Mesenchymal stem cell (in vitro differentiated cells and primary cell): ENCODE data around the gene CCL22.

Experiments
- DNase-seq: peaks from one replicate; pipeline ENCODE4 v3.0.0-alpha.2; 2013
- H2AFZ ChIP-seq: one replicate; pipeline ENCODE4 v1.6.1; 2013; ENCODE audit warnings: low read depth, mild to moderate bottlenecking, control low read depth, inconsistent platforms, low read length, moderate library complexity
- H2AK5ac ChIP-seq: 2 replicates; pipeline ENCODE4 v1.6.1; 2013; ENCODE audit warnings: low read length, moderate library complexity, mild to moderate bottlenecking, inconsistent platforms; ENCODE audit not compliant: severe bottlenecking
- H2BK120ac ChIP-seq: one replicate; pipeline ENCODE4 v1.6.1; 2013; ENCODE audit warnings: low read depth, mild to moderate bottlenecking, inconsistent platforms, low read length, moderate library complexity
- H2BK12ac ChIP-seq, 2 experiments: one replicate each; pipeline ENCODE4 v1.6.1; 2013; ENCODE audit warnings: inconsistent platforms in 2 of 2, low read length in 2 of 2, mild to moderate bottlenecking in 2 of 2, moderate library complexity in 2 of 2, control low read depth in 1 of 2
- H2BK15ac ChIP-seq: one replicate; pipeline ENCODE4 v1.6.1; 2013; ENCODE audit warnings: mild to moderate bottlenecking, low read depth, inconsistent platforms; ENCODE audit not compliant: poor library complexity, severe bottlenecking
- H2BK5ac ChIP-seq: 2 replicates; pipeline ENCODE4 v1.6.1; 2013; ENCODE audit warnings: low read depth, mild to moderate bottlenecking, low read length, control low read depth, inconsistent platforms; ENCODE audit not compliant: poor library complexity, severe bottlenecking
- H3K14ac ChIP-seq, 2 experiments: one replicate each; pipeline ENCODE4 v1.6.1; 2013; ENCODE audit warnings: inconsistent platforms in 2 of 2, low read length in 2 of 2, control low read depth in 1 of 2, mild to moderate bottlenecking in 1 of 2, moderate library complexity in 1 of 2
- H3K18ac ChIP-seq, 2 experiments: one replicate each; pipeline ENCODE4 v1.6.1; 2013; ENCODE audit warnings: inconsistent platforms in 2 of 2, low read length in 2 of 2, control low read depth in 1 of 2, low read depth in 1 of 2, mild to moderate bottlenecking in 1 of 2
- H3K23ac ChIP-seq, 2 experiments: one replicate each; pipeline ENCODE4 v1.6.1; 2013; ENCODE audit warnings: inconsistent platforms in 2 of 2, low read length in 2 of 2, mild to moderate bottlenecking in 2 of 2, moderate library complexity in 2 of 2, control low read depth in 1 of 2
- H3K27ac ChIP-seq: 2 replicates; pipeline ENCODE4 v1.5.1; 2013; ENCODE audit warnings: mild to moderate bottlenecking, moderate library complexity, low read length, control low read depth, inconsistent platforms; ENCODE audit not compliant: poor library complexity, severe bottlenecking
- H3K27me3 ChIP-seq, 2 experiments: 2 replicates each; pipeline versions ENCODE4 v1.6.1 to v1.7.0; 2013; ENCODE audit warnings: low read length in 2 of 2, mild to moderate bottlenecking in 2 of 2, moderate library complexity in 2 of 2, control low read depth in 1 of 2, inconsistent platforms in 1 of 2; ENCODE audit not compliant: control insufficient read depth in 1 of 2, insufficient read depth in 1 of 2
- H3K36me3 ChIP-seq, 2 experiments: 2 replicates each; pipeline versions ENCODE4 v1.6.1 to v1.7.0; 2013; ENCODE audit warnings: low read length in 2 of 2, control low read depth in 1 of 2, inconsistent platforms in 1 of 2, low read depth in 1 of 2, mild to moderate bottlenecking in 1 of 2; ENCODE audit not compliant: insufficient read depth in 2 of 2, control insufficient read depth in 1 of 2
- H3K4ac ChIP-seq, 2 experiments: one replicate each; pipeline ENCODE4 v1.6.1; 2013; ENCODE audit warnings: inconsistent platforms in 2 of 2, low read length in 2 of 2, mild to moderate bottlenecking in 2 of 2, moderate library complexity in 2 of 2, control low read depth in 1 of 2, low read depth in 1 of 2
- H3K4me1 ChIP-seq: 2 replicates; pipeline ENCODE4 v1.6.1; 2013; ENCODE audit warnings: low read depth, low read length, control low read depth; ENCODE audit not compliant: control insufficient read depth, insufficient read depth
- H3K4me2 ChIP-seq: 2 replicates; pipeline ENCODE4 v1.6.1; 2013; ENCODE audit warnings: low read length, mild to moderate bottlenecking, inconsistent platforms; ENCODE audit not compliant: poor library complexity, severe bottlenecking
- H3K4me3 ChIP-seq, 2 experiments: 2 replicates each; pipeline versions ENCODE4 v1.5.1 to v1.7.0; 2013; ENCODE audit warnings: low read length in 2 of 2, mild to moderate bottlenecking in 2 of 2, control low read depth in 1 of 2, low read depth in 1 of 2; ENCODE audit not compliant: insufficient read depth in 1 of 2
- H3K79me1 ChIP-seq: replicated peaks from 2 replicates; pipeline ENCODE4 v1.6.1; 2013; ENCODE audit warnings: mild to moderate bottlenecking, control low read depth, low read length, inconsistent platforms; ENCODE audit not compliant: poor library complexity, severe bottlenecking
- H3K9ac ChIP-seq: 2 replicates; pipeline ENCODE4 v1.7.0; 2013; ENCODE audit warnings: mild to moderate bottlenecking, low read length, moderate library complexity
- H3K9me3 ChIP-seq: 2 replicates; pipeline ENCODE4 v1.7.0; 2013; ENCODE audit warnings: mild to moderate bottlenecking, low read length; ENCODE audit not compliant: control insufficient read depth
- H4K8ac ChIP-seq: one replicate; pipeline ENCODE4 v1.6.1; 2013; ENCODE audit warnings: inconsistent platforms, mild to moderate bottlenecking, low read length, moderate library complexity
- H4K91ac ChIP-seq: one replicate; pipeline ENCODE4 v1.6.1; 2013; ENCODE audit warnings: mild to moderate bottlenecking, low read length, inconsistent platforms
- WGBS: methylation state at CpG from one replicate; pipeline ENCODE4 v1.1.7; 2013; ENCODE audit warnings: mixed read lengths; 5-methylcytosine and 5-hydroxymethylcytosine counted together

Gene CCL22

DNA sequence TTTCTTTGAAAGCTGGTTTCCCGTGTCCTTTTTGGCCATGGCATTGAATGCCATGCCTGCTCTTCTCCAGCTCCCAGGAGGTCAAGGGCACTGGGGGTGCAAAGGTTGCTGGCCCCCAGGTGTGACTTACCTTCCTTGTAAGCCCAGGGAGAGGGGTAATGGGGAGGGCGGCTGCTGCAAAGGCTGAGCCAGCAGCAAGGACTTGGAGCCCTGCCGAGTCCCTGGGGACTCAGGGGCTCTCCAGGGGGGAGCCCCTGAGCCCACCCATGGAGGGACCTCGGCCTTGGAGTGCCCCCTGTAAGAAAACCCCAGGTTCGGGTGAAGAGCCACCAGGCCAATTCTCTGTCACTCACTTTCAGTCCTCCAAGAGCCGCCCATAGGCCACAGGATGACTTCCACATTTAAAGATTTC is 5.9 kb upstream of the CCL22 start:
- Histone ChIP-seq H2BK12ac (no peak overlapping the region), H2BK120ac (no peak overlapping the region), H3K4me1 (no peaks in the 10 kb centered on the region), H2AFZ (no peak overlapping the region), H3K79me1 (no peaks in the 10 kb centered on the region), H4K8ac (no peak overlapping the region), H3K18ac (no peak overlapping the region), H3K4ac (no peak overlapping the region), H3K9me3 (peaks cover 3% of the 10 kb centered on the region), H4K91ac (no peak overlapping the region), H2BK15ac (no peak overlapping the region), H2BK5ac (no peak overlapping the region), H2AK5ac (no peak overlapping the region), H3K4me3 (no peak overlapping the region), H3K27me3 (peaks cover 29 to 53% of the 10 kb centered on the region in 2 experiments), H3K14ac (no peak overlapping the region), H3K9ac (no peak overlapping the region), H3K23ac (no peak overlapping the region), H3K4me2 (no peak overlapping the region), H3K27ac (no peak overlapping the region), H3K36me3 (no peaks in the 10 kb centered on the region)
- 56% methylated on average over 6 of the region's 6 CpGs for WGBS
- DNase-seq = no peak

- H2AFZ ChIP-seq = no peak overlapping the region
Measured at GRCh38 chr16:57354311-57354710, 4.3 kb upstream of the CCL22 start.

DNA sequence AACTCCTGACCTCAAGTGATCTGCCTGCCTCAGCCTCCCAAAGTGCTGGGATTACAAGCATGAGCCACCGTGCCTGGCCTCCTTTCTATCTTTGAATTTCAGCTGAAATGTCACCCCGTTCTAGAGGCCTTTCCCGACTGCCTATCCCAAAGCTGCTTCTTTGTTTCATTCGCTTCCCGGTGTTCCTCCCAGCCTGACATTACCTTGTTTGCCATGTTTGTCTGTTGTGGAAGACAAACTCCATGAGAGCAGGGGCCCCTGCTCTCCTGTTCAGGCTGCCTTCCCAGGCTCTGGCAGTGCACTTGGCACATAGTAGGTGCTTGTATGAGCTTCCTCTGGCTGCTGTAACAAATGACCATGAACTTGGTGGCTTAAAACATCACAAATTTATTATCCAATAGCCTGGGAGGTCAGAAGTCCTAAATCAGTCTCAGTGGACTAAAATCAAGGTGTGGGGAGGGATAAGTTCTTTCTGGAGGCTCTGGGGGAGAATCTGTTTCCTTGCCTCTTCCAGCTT is 2.6 kb upstream of the CCL22 start:
- Histone ChIP-seq H2BK12ac (no peak overlapping the region), H3K36me3 (no peaks in the 10 kb centered on the region), H2BK15ac (no peak overlapping the region), H3K27me3 (peaks cover 5 to 28% of the 10 kb centered on the region in 2 experiments), H3K23ac (no peak overlapping the region), H2AFZ (no peak overlapping the region), H3K4me1 (no peaks in the 10 kb centered on the region), H2AK5ac (no peak overlapping the region), H4K8ac (no peak overlapping the region), H2BK5ac (no peak overlapping the region), H3K9me3 (no peaks in the 10 kb centered on the region), H3K9ac (no peak overlapping the region), H2BK120ac (no peak overlapping the region), H3K18ac (no peak overlapping the region), H3K27ac (no peak overlapping the region), H3K14ac (no peak overlapping the region), H3K4ac (no peak overlapping the region), H3K4me2 (no peak overlapping the region), H3K4me3 (no peak overlapping the region), H4K91ac (no peak overlapping the region), H3K79me1 (no peaks in the 10 kb centered on the region)
- DNase-seq = no peak
- 79% methylated on average over 5 of the region's 5 CpGs for WGBS

More at GRCh38 chr16:57354311-57354710, 4.3 kb upstream of the CCL22 start:
- no peak overlapping the region for H2BK12ac ChIP-seq
- H2AK5ac ChIP-seq = no peak overlapping the region
- no peak overlapping the region for H3K4ac ChIP-seq
- no peaks in the 10 kb centered on the region for H3K79me1 ChIP-seq
- no peaks in the 10 kb centered on the region for H3K4me1 ChIP-seq
- no peak overlapping the region for H3K4me2 ChIP-seq
- H2BK120ac ChIP-seq = no peak overlapping the region
- no peak overlapping the region for H3K9ac ChIP-seq
- peaks cover 14 to 37% of the 10 kb centered on the region in 2 experiments for H3K27me3 ChIP-seq
- DNase-seq = no peak
- no peaks in the 10 kb centered on the region for H3K36me3 ChIP-seq
- H3K18ac ChIP-seq = no peak overlapping the region
- WGBS = 91% methylated on average over 6 of the region's 7 CpGs
- H3K14ac ChIP-seq = no peak overlapping the region
- H3K4me3 ChIP-seq = no peak overlapping the region
- H2BK15ac ChIP-seq = no peak overlapping the region
- H3K9me3 ChIP-seq = no peaks in the 10 kb centered on the region
- no peak overlapping the region for H4K8ac ChIP-seq
- H3K27ac ChIP-seq = no peak overlapping the region
- no peak overlapping the region for H3K23ac ChIP-seq
- H4K91ac ChIP-seq = no peak overlapping the region
- H2BK5ac ChIP-seq = no peak overlapping the region

DNA sequence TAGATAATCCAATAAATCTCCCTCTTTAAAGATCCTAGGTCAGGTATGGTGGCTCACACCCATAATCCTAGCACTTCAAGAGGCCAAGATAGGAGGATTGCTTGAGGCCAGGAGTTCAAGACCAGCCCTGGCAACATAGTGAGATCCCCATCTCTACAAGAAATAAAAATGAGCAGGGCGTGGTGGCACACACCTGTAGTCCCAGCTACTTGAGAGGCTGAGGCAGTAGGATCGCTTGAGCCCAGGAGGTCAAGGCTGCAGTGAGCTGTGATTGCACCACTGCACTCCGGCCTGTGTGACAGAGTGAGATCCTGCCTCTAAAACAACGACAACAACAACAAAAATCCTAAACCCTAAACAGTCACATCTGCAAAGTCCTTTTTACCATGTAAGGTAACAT is 2.0 kb upstream of the CCL22 start:
- Histone ChIP-seq H3K4ac (no peak overlapping the region), H3K4me3 (no peak overlapping the region), H3K9ac (no peak overlapping the region), H3K27ac (no peak overlapping the region), H2AK5ac (no peak overlapping the region), H3K36me3 (no peaks in the 10 kb centered on the region), H4K8ac (no peak overlapping the region), H2BK120ac (no peak overlapping the region), H3K18ac (no peak overlapping the region), H2BK15ac (no peak overlapping the region), H3K4me2 (no peak overlapping the region), H4K91ac (no peak overlapping the region), H3K23ac (no peak overlapping the region), H2AFZ (no peak overlapping the region), H3K14ac (no peak overlapping the region), H2BK5ac (no peak overlapping the region), H3K27me3 (peaks cover 5 to 30% of the 10 kb centered on the region in 2 experiments), H3K9me3 (no peaks in the 10 kb centered on the region), H2BK12ac (no peak overlapping the region), H3K4me1 (no peaks in the 10 kb centered on the region), H3K79me1 (no peaks in the 10 kb centered on the region)
- no peak for DNase-seq
- WGBS = 94% methylated on average over 2 of the region's 4 CpGs
